Endothelial cell of umbilical vein (primary cell): ENCODE results near the gene DUSP8.

ENCODE experiments used
- EZH2 ChIP-seq: IDR thresholded peaks from 2 replicates; pipeline ENCODE4 v1.6.1; 2012; ENCODE audit warnings: borderline replicate concordance, low read depth, mild to moderate bottlenecking, moderate library complexity, low read length, inconsistent platforms; ENCODE audit not compliant: severe bottlenecking
- FOS ChIP-seq: IDR thresholded peaks from 2 replicates; pipeline ENCODE4 v1.6.1; 2011; ENCODE audit warnings: mild to moderate bottlenecking, low read length, moderate library complexity, borderline replicate concordance; ENCODE audit not compliant: insufficient read depth
- GATA2 ChIP-seq: IDR thresholded peaks from 2 replicates; pipeline ENCODE4 v1.7.0; 2011; ENCODE audit warnings: low read depth, mild to moderate bottlenecking, moderate library complexity, mixed read lengths, low read length; ENCODE audit not compliant: insufficient read length, insufficient read depth
- JUN ChIP-seq: IDR thresholded peaks from 2 replicates; pipeline ENCODE4 v1.6.1; 2011; ENCODE audit warnings: borderline replicate concordance, low read depth; ENCODE audit not compliant: insufficient read length, insufficient read depth
- MAX ChIP-seq: IDR thresholded peaks from 2 replicates; pipeline ENCODE4 v1.6.1; 2011; ENCODE audit not compliant: insufficient read depth, insufficient read length
- MYC ChIP-seq: IDR thresholded peaks from one replicate; pipeline ENCODE4 v1.6.1; 2011; ENCODE audit warnings: mild to moderate bottlenecking, low read depth, low read length
- POLR2A ChIP-seq: IDR thresholded peaks from 2 replicates; pipeline ENCODE4 v1.6.1; 2012; ENCODE audit warnings: low read depth, mild to moderate bottlenecking, control low read depth, low read length
- POLR2AphosphoS5 ChIP-seq: IDR thresholded peaks from 2 replicates; pipeline ENCODE4 v1.6.1; 2012; ENCODE audit warnings: low read depth, mild to moderate bottlenecking, control low read depth, low read length, moderate library complexity; ENCODE audit not compliant: insufficient read depth
- TF ChIP-seq, protein P1 (sequence below), 2 donors: IDR thresholded peaks; 1 replicate in 1 of 2; 2 replicates in 1 of 2; pipeline ENCODE4 v1.5.1; 2011; ENCODE audit warnings: low read length in 2 of 2, mild to moderate bottlenecking in 2 of 2, moderate library complexity in 2 of 2, control low read depth in 1 of 2, inconsistent platforms in 1 of 2, low read depth in 1 of 2; ENCODE audit not compliant: insufficient read depth in 1 of 2; ENCODE audit errors: extremely low read depth in 1 of 2

- no peak for TF ChIP-seq POLR2AphosphoS5
- no peak for TF ChIP-seq POLR2A
- TF ChIP-seq, protein P1, sequence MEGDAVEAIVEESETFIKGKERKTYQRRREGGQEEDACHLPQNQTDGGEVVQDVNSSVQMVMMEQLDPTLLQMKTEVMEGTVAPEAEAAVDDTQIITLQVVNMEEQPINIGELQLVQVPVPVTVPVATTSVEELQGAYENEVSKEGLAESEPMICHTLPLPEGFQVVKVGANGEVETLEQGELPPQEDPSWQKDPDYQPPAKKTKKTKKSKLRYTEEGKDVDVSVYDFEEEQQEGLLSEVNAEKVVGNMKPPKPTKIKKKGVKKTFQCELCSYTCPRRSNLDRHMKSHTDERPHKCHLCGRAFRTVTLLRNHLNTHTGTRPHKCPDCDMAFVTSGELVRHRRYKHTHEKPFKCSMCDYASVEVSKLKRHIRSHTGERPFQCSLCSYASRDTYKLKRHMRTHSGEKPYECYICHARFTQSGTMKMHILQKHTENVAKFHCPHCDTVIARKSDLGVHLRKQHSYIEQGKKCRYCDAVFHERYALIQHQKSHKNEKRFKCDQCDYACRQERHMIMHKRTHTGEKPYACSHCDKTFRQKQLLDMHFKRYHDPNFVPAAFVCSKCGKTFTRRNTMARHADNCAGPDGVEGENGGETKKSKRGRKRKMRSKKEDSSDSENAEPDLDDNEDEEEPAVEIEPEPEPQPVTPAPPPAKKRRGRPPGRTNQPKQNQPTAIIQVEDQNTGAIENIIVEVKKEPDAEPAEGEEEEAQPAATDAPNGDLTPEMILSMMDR (IDR thresholded peaks at IDR 0.05; ENCODE audit: extremely low read depth in 1 of 2, insufficient read depth in 1 of 2, low read depth in 1 of 2, low read length in 2 of 2) = no peak
- no peak for TF ChIP-seq MAX
- no peak for TF ChIP-seq EZH2
- TF ChIP-seq MYC = no peak
- TF ChIP-seq FOS = no peak
- no peak for TF ChIP-seq GATA2
- no peak for TF ChIP-seq JUN
Observed at GRCh38 chr11:1520209-1520662, 51.8 kb downstream of the DUSP8 start.
